Measurements from ENCODE around the gene CASD1.

DNA sequence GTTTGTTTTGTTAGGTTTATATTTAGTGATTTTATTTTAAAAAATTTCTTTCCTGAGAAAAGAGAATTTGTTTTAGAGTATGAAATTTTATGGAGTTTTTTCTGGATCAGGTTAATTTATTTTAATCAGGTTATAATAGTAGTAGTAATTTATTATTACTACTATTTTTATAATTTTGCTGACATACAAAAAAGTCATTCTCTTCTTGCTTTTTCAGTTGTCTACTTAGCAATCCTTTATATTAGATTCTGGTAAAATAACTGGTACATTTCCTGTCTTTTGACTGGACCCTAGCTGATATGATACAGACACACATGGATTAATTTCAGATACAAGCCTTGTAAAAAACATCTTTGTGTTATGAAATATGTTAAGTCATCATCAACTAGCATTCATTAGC lies 5.3 kb downstream of the CASD1 start:
- TF ChIP-seq, protein P1, sequence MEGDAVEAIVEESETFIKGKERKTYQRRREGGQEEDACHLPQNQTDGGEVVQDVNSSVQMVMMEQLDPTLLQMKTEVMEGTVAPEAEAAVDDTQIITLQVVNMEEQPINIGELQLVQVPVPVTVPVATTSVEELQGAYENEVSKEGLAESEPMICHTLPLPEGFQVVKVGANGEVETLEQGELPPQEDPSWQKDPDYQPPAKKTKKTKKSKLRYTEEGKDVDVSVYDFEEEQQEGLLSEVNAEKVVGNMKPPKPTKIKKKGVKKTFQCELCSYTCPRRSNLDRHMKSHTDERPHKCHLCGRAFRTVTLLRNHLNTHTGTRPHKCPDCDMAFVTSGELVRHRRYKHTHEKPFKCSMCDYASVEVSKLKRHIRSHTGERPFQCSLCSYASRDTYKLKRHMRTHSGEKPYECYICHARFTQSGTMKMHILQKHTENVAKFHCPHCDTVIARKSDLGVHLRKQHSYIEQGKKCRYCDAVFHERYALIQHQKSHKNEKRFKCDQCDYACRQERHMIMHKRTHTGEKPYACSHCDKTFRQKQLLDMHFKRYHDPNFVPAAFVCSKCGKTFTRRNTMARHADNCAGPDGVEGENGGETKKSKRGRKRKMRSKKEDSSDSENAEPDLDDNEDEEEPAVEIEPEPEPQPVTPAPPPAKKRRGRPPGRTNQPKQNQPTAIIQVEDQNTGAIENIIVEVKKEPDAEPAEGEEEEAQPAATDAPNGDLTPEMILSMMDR (IDR thresholded peaks at IDR 0.05; ENCODE audit: low read length) = no peak
- no peak for TF ChIP-seq EZH2 (optimal IDR thresholded peaks at IDR 0.05; ENCODE audit: low read depth, low read length)

All from MM.1S (cell line).